ENCODE results near the gene UBA7. TPM values are rescaled to one million over a fixed set of nuclear protein-coding genes. Genes with fewer than 3 reads are reported as not detected.

Gene UBA7, protein sequence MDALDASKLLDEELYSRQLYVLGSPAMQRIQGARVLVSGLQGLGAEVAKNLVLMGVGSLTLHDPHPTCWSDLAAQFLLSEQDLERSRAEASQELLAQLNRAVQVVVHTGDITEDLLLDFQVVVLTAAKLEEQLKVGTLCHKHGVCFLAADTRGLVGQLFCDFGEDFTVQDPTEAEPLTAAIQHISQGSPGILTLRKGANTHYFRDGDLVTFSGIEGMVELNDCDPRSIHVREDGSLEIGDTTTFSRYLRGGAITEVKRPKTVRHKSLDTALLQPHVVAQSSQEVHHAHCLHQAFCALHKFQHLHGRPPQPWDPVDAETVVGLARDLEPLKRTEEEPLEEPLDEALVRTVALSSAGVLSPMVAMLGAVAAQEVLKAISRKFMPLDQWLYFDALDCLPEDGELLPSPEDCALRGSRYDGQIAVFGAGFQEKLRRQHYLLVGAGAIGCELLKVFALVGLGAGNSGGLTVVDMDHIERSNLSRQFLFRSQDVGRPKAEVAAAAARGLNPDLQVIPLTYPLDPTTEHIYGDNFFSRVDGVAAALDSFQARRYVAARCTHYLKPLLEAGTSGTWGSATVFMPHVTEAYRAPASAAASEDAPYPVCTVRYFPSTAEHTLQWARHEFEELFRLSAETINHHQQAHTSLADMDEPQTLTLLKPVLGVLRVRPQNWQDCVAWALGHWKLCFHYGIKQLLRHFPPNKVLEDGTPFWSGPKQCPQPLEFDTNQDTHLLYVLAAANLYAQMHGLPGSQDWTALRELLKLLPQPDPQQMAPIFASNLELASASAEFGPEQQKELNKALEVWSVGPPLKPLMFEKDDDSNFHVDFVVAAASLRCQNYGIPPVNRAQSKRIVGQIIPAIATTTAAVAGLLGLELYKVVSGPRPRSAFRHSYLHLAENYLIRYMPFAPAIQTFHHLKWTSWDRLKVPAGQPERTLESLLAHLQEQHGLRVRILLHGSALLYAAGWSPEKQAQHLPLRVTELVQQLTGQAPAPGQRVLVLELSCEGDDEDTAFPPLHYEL
- 21.7 and 27.5 TPM in 2 replicates for total RNA-seq

DNA sequence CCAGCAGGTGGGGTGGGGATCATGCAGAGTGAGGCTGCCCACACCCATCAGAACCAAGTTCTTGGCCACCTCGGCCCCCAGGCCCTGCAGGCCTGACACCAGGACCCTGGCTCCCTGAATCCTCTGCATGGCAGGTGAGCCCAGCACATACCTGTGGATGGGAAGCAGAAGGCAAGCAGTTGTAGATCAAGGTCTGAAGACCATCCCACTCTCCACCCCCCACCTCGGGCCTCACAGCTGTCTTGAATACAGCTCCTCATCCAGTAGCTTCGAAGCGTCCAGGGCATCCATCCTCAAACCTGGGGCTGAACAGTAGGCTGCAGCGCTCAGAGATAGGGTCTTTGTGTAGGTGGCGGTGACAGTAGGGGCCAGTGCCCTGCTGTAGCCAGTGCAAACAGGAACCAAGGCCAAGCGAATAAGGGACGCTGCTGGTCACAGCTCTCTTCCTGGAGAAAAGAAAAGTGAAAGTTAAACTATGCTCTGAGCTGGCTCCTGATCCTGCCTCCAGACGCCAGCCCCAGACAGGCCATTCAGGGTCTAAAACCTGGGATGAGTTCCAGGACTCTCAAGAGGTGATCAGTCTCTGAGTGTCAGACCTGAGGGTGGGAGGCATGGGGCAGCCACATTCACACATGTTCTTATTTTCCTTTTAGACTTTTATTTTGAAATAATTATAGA lies at the start of gene UBA7:
Gene UBA7, minus strand, starts transcription at position 457 of the 678 bp plus-strand sequence. Its CDS starts 166 bp downstream, at position 291.

DNA sequence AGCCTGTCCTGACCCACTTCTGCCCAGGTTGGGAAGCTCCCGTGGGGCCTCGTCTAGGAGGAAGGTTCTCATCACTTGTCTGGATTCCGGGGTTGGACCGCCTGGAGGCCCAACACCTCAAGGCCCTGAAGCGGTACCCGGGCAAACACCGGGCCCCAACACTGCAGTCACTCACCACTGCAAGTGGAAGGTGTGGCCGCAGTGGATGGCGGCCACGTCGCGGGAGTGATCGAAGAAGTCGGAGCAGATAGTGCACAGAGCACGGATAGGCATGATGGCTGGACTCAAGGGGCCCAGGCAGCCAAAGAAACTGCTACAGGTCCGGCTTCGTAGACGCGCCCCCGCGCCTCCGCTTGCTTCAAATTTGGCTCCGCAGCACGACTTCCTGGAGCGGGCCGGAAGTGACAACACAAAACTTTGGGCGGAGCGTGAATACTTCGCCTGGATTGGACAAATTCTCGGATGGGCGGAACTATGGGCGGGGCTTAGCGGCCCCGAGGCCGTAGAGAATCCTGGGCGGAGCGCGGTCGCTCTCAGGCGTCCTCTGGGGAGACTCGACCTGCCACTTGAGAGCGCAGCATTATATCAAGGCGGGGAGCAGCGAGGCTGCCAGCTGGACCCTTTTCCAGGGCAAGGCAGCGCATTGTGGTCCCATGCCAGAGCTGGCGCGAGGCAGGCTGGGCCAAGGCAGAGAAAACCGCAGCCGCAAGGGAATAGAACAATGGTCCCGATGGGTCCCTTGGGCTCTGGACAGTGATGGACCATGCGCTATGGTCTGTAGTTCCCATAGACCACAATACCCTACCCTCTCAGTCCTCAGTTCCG lies 42.6 kb upstream of the UBA7 start, which contains the start of gene TRAIP:
Gene TRAIP, minus strand, starts transcription at position 384 of the 825 bp plus-strand sequence. Its CDS starts 111 bp downstream, at position 273.

DNA sequence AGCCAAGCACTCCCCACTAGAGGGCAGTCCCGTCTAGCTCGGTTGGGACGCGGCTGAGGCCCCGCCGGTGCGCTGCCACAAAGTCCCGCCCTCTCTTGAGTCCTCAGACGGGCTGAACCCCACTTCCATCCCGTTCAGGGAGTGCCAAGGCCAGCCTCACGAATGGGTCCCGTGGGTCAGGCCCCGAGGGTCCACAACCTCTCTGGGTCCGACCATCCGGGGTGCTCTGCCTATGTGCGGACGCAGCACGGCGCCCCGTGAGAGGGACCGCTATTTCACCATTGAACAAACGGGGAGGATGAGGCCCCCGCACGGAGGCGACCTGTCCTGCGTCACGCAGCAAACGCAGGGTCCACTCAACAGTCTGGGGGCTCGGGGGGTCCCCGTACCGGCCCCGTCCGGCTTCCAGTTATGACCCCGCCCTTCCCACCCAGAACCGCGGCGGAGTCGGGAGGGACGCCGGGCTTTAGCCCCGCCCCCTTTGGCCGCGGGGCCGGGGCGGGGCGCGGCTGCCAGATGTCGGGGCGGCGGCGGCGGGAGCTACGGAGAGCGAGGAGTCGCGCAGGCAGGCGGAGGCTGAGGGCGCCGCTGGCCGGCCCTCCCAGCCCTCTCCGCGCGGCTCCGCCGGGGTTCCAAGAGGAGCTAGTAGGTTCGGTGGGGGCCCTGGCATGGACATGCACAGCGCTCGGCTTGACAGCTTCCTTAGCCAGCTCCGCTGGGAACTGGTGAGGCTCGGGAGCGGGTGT lies 10.9 kb downstream of the UBA7 start, which contains the start of gene INKA1:
Gene INKA1, plus strand, starts transcription at position 543 of the 746 bp plus-strand sequence. Its CDS starts 132 bp downstream, at position 675.

DNA sequence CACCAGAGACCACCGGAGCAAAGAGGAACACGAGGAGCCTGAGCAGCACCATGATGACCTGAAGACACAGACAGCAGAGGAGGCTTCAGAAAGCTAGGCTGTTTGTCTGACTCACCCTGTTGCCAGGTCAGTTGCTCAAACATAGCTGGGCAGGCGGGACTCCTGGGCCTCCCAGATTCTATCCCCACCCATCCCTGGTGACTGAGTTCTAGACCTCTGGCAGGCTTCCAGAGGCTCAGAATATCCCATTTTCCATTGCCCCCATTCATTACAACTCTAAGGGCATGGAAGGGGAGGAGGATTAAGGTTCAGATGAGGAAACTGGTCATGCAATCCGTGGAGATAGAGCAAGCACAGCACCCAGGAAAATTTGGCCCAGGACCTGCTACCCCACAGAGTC lies 14.0 kb downstream of the UBA7 start, which contains the start of gene CDHR4:
Gene CDHR4, minus strand, starts transcription at position 113 of the 400 bp plus-strand sequence. Its CDS starts 61 bp downstream, at position 52.

DNA sequence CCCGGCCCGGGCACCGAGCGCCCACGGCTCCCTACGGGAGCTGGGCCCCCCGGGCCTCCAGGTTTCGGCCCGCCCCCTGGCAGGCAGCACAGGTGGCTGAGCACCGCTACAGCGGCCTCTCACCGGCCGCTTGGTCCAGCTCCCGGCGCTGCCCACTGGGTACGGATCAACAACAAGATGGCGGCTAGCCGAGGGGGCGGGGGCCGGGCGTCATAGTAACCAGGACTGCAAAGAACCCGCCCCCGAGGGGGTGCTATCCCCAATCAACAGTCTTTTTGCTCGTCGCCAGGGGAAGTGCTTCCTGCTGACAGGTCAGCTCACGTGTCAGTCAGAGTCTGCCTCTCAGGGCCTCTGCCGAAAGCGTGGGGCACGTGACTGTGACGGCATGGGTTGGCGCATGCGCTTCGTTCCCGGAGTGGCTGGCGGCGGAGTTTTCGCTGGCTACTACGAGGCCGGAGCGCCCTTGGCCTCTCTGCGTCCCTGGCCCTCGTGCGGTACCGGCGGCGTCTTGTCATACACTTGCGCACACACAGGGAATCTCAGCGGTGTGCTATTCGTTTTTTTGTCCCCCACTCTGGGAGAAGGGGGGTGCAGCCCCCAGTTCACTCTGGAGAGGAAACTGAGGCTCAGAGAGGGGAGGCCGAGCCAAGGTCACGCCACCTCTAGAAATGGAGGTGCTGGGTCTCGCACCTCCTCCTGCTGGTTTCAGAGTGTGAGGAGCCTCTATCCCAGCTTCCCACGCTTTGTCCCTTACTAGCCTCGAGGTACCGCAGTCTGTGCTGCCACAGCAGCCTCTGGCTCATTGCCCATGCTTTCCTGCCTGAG lies 27.2 kb downstream of the UBA7 start, which contains the start of gene IP6K1:
Gene IP6K1, minus strand, starts transcription at position 186 of the 825 bp plus-strand sequence. CDS start 38,502 bp downstream, outside the sequence.

Other genes starting within 250 kb of the UBA7 start
- gene APEH, start 139.6 kb downstream of the UBA7 start, total RNA-seq, result 80.2 and 111 TPM in 2 replicates
- 6.6 and 10.1 TPM in 2 replicates for gene MST1, start 124.5 kb downstream of the UBA7 start, total RNA-seq
- 25.1 and 26.6 TPM in 2 replicates for gene RNF123, start 124.4 kb downstream of the UBA7 start, total RNA-seq
- 4.9 TPM in 1 of 2 replicates, not detected in the other for gene AMIGO3, start 94.3 kb downstream of the UBA7 start, total RNA-seq
- gene GMPPB, start 90.0 kb downstream of the UBA7 start, total RNA-seq, result 30.0 and 36.6 TPM in 2 replicates
- gene IP6K1, start 27.4 kb downstream of the UBA7 start, total RNA-seq, result 30.7 and 36.5 TPM in 2 replicates
- gene CDHR4, start 14.1 kb downstream of the UBA7 start, total RNA-seq, result not detected in 2 replicates
- 1.4 and 3.6 TPM in 2 replicates for gene INKA1, start 10.7 kb downstream of the UBA7 start, total RNA-seq
- 6.5 and 7.8 TPM in 2 replicates for gene TRAIP, start 42.6 kb upstream of the UBA7 start, total RNA-seq
- gene CAMKV, start 56.0 kb upstream of the UBA7 start, total RNA-seq, result not detected in 2 replicates
- not detected in 2 replicates for gene MST1R, start 89.9 kb upstream of the UBA7 start, total RNA-seq
- gene MON1A, start 115.9 kb upstream of the UBA7 start, total RNA-seq, result 11.2 and 13.0 TPM in 2 replicates
- gene RBM6, start 126.2 kb upstream of the UBA7 start, total RNA-seq, result 16.7 and 26.5 TPM in 2 replicates